Forelimb muscle (tissue), 1 donor: ENCODE measurements around the gene ZBTB39. TPM values are rescaled to one million over a fixed set of nuclear protein-coding genes. Genes with fewer than 3 reads are reported as not detected.
"Not testable (repeated sequence)": the region's sequence is repeated elsewhere in the genome, so short reads cannot be mapped to it uniquely, and the experiment has no call there.

Experiments
- DNase-seq: peaks from one replicate; pipeline ENCODE4 v3.0.0-alpha.2; 2013; ENCODE audit warnings: low read depth
- polyA plus RNA-seq: library from polyadenylated mRNA; unstranded; fragments of 120-200 nt; gene quantifications from one replicate; pipeline ENCODE4 v1.2.1, GENCODE V29; 2013; ENCODE audit not compliant: insufficient read length

The ZBTB39 gene, protein sequence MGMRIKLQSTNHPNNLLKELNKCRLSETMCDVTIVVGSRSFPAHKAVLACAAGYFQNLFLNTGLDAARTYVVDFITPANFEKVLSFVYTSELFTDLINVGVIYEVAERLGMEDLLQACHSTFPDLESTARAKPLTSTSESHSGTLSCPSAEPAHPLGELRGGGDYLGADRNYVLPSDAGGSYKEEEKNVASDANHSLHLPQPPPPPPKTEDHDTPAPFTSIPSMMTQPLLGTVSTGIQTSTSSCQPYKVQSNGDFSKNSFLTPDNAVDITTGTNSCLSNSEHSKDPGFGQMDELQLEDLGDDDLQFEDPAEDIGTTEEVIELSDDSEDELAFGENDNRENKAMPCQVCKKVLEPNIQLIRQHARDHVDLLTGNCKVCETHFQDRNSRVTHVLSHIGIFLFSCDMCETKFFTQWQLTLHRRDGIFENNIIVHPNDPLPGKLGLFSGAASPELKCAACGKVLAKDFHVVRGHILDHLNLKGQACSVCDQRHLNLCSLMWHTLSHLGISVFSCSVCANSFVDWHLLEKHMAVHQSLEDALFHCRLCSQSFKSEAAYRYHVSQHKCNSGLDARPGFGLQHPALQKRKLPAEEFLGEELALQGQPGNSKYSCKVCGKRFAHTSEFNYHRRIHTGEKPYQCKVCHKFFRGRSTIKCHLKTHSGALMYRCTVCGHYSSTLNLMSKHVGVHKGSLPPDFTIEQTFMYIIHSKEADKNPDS
- 4.8 TPM for polyA plus RNA-seq

DNA sequence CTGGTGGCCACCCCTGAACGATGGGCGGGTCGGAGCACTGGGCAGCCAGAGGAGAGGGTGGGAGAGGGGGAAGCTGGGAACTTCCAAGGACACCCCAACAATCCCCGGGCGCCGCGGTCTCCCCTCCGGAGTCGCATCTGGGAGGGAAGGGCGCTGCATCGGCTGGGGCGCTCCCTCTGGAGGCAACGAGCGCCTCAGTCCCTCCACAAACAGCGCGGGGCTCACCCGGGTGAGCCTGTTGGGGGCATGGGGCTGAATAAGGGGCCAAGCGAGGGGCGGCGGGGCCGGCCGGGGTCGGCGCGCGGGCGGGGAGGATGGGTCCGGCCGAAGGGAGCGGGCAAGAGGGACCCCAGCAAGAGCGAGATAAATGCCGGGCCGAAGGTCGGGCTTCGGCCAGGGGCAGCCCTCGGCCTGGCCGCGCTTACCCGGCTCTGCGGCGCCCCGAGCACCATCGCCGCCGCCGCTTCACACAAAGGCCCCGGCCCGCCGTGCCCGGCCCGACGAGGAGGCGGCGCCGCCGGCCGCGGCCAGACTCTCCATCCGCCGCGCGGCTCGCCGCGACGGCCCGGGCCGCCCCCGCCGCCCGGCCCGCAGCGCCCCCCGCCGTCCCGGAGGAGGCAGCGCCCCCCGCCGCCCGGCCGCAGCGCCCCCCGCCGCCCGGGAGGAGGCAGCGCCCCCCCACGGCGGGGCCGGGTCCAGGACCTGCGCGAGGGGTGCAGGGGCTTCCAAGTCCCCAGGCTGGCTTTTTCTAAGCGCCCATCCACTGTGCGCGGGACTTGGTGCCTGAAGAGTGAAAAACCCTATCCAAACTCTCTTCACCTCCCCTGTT is at the start of gene ZBTB39:
ZBTB39 (minus strand) TSS at position 567 of the 829 bp plus-strand sequence. CDS start 1,629 bp downstream, outside the sequence.
- DNase-seq = no peak

DNA sequence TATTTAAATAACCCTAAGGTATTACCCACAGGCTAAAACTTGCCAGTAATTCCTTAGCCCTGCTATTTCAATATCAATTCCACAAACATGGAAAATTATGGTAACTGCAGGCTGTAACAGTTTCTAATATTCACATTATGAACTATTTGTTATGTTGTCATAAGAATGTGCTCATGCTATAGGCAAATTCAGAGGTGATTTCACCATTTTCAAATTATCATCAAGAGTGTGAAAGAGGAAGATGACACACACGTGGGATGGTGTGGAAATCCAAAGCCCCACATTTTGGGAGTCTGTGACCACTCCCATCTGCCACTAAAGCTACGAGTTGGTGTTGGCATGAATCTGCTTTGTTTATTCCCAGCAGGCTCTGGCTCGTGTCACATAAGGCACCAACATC is 49.5 kb upstream of the ZBTB39 start:
- no peak for DNase-seq

DNA sequence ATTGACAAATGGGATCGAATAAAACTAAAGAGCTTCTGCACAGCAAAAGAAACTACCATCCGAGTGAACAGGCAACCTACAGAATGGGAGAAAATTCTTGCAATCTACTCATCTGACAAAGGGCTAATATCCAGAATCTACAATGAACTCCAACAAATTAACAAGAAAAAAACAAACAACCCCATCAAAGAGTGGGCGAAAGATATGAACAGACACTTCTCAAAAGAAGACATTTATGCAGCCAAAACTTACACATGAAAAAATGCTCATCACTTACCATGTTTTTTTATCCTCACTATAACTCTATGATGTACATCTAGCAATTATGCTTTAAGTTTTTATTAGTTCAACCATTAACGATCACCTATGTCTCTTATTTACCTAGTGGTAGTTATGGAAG is 47.6 kb upstream of the ZBTB39 start:
- not testable (repeated sequence) for DNase-seq

DNA sequence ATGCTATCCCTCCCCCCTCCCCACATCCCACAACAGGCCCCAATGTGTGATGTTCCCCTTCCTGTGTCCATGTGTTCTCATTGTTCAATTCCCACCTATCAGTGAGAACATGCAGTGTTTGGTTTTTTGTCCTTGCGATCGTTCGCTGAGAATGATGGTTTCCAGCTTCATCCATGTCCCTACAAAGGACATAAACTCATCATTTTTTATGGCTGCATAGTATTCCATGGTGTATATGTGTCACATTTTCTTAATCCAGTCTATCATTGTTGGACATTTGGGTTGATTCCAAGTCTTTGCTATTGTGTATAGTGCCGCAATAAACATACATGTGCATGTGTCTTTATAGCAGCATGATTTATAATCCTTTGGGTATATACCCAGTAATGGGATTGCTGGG is 46.8 kb upstream of the ZBTB39 start:
- DNase-seq = not testable (repeated sequence)

DNA sequence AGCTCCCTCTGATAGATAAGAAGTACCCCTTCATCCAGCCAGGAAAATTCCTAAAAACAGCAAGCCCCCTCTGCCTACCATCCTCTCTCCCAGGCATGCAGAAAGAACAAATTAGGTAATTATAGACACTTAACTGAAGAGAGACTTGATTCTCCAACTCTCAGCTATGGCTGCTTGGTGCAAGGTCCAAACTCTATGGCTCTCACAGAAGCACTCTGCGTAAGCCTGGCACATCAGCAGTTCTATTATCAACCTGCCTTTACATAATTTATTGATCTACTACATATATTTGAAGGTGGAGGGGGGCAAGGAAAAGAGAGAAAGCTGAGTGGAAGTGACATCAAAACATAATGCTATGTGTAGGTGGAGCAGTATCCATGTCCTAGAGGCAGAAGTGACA is 44.7 kb upstream of the ZBTB39 start:
- no peak for DNase-seq

DNA sequence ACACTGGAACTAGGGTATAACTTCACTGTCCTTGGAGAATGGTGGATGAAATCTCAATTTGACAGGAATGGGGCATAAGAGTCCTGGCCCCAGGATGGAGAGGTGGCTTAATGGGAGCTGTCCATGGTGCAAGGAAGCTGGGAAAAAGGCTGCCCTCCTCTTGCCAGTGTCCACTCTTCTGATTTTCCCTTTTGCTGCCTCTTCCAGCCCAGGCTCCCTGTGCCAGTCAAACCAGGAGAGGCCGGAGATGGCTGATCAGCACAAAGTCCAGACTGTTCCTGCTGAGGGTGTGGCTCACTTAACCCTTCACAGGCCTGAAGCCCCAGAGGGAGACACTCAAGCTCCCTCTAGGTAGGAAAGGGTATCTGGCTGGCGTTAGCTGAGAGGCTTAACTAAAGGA is 43.5 kb upstream of the ZBTB39 start, which contains the start of gene MYO1A:
MYO1A (minus strand) TSS at position 240 of the 400 bp plus-strand sequence. CDS start 1,806 bp downstream, outside the sequence.
- DNase-seq = no peak

DNA sequence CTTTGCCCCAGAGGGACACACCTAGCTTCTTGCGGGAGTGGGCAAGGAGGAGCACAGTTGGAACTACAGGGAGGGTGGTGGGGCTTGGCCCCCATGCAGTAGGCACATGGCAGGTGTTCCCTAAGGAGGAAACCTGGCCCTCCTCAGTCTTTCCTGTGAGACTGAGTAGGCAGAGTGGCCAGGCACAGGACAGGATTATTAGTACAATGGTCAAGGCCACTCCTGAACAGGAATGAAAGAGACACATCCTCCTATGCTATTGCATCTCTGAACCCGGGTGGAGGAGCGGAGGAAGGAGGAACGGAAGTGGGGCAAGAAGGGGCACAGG is 42.7 kb upstream of the ZBTB39 start:
- DNase-seq = no peak

DNA sequence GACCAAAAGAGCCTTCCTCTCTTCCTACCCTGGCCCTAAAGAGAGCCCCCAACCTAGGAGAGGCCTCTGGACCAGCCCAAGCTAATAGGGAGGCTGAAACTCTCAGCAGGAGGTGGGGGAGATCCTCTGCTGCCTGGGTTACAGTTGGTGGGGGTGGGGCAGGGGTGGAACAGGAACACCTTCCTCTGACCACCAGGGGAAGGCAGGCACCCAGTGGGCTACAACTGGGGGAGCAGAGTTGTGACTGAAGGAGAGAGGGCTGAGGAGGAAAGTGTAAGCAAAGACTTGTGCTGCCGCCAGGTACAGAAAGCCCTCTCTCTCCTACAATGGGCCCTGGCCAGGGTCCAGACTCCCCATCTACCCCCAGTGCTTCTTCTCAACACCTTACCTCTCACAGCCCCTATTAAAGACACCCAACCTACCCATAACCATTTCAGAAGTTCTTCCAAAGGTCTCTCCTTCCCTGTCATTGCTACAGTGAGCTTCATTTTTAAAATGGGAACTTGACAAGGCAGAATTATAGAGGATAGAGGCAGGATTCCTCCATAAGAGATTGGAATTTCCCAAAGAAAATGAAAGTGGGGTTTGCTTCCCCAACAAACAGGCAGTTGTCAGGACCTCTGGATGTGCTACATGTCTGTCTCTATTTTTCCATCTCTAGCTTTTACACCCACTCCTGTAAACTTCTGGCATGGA is 42.2 kb upstream of the ZBTB39 start:
- no peak for DNase-seq

DNA sequence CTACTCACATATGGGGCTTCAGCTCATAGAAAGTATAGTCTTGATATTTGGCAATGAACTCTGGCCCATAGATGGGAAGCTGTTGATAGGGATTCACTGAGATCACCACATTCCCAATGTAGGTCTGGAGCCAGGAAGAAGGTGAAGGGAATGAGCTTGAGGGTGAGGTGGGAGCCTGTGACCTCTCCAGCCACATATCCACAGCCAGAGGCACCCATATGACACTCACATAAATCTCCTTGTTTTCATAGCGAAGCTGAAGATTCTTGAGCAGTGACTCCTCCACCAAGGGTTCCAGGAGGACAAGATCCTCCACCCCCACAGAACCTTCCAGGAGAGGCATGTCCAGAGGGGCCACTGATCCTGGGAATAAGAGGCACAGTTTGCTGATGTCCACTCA is 41.6 kb upstream of the ZBTB39 start:
- DNase-seq = no peak

DNA sequence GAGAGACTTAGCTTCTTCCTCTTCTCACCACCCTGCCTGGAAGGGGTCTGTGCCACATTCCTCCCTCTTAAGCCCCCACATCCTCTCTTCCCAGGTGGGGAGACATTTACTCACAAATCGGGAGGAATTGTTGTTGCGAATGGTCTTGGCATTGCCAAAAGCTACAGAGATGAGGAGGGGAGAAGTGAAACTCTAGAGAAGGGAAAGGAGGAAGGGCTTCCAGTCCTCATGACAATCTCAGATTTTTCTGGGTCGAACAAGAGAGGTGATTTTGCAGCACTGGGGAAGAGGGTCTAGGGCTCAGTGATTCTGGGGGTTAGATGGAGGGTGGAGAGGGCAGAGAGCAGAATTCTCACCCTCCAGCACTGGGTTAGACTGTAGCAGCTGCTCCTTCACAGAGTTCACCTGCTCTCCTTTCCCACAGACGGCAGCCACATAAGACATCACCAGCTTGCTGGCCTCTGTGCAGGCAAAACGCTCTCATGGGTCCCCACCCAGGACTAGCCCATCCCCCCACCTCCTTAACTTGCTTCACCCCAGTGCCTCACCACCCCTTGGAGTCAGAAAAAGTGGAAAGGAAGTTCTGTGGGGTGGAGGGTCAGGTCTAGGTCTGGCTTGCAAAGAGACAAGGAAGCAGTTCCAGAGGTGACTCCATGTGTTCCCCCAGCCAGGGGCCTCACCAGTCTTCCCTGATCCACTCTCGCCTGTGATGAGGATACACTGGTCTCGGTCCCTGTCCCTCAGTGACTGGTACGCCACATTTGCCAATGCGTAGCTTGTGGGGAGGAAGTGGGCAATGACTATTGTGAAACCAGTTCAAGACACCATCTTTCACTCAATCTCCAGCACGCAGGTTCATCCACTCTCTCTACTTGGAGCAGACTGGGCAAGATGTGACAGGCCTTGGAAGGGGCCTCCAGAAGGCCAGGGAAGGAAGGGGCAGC is 40.9 kb upstream of the ZBTB39 start:
- no peak for DNase-seq

DNA sequence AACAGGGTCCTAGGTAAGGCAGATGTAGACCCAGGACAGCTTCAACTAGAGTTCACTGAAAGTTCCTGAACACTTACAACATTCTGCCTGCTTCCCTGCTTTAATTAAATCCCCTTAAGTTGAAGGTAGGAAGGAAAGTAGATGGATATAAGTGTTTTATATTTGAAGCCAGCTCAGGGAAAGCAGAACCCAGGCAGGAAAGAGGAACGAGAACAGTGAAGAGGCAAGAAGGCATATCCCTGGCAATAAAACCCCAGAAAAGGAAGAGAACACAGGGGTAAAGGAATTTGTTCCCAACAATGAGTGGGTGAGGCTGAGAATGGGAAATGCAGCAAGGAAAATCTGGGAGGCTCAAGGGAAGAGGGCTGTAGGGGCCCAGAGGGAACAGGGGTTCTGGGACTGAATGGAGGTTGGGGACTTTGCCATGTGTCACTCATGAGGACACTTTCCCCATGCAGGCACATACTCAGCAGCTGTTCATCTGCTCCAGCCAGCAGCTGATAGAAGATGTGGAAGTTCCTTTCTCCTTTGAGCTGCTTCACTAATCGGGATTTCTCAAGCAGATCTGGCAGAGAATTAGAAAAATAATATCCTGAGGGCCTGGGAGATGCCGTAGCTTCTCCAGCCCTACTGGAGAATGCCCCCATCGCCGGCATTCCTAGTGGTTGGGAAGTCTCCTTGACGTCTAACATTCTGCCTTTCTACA is 39.9 kb upstream of the ZBTB39 start:
- DNase-seq = no peak

DNA sequence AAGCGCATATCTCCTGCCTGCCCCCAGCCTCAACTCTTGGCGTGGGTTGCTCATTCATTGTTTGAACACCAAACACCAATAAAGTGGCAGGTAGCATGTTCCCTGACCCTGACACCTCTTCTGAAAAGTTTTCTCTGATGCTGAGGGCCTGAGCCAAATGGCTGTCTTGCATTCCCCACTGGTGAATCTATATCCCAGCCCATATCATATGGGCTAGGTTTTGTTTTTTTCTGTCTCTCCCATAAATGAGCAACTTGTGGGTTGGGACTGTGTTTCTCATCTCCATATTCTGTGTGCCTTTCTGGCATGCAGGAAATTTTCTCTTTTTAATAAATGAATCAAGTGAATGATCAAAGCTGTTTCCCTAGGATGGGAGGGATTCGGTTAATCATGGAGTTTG is 38.5 kb upstream of the ZBTB39 start:
- no peak for DNase-seq

DNA sequence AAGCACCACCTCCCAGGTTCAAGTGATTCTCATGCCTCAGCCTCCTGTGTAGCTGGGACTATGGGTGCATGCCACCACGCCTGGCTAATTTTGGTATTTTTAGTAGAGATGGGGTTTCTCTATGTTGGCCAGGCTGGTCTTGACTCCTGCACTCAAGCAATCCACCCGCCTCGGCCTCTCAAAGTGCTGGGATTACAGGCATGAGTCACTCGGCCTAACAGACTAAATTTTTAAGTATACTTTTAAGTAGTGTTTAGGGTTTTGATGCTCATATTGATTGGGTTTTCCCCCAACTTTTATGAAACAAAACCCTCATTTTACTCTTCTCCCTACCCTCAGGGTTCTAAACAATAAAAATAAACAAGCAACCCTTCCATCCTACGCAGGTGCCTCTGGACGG is 38.1 kb upstream of the ZBTB39 start:
- DNase-seq = no peak

DNA sequence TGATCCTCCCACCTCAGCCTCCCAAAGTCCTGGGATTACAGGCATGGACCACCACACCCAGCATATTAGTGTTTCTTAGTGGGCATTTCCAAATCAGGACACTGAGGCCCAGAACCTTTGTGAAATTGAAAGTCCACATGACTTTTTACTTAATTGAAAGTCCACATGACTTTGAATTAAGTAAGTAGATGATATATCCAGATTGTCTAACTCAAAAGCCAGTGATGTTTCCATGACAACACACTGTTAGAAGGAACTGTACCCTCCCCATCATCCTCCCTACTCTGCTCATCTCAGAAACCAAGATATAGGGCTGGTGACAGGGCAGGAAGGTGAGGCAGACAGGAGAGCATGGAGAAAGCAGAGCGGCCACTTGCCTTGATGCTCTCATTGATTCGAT is 36.3 kb upstream of the ZBTB39 start:
- no peak for DNase-seq

DNA sequence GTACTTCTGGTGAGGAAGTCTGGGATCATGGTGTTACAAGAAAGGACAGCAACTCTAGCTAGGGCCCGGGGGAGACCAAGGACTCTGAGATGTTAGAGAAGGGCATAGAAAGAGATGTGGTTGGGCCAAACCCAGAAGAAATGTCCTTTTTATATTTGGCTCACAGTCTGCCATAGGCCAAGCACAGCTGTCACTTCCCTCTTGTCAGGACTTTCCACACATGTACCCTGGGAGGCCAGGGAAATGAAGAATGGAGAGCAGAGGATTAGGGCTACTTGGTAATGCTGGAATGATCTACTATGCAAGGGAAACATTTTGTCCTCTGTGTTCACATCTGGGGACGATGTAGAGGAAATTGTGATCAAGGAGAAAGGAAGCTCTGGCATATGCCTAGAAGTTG is 34.4 kb upstream of the ZBTB39 start:
- no peak for DNase-seq

DNA sequence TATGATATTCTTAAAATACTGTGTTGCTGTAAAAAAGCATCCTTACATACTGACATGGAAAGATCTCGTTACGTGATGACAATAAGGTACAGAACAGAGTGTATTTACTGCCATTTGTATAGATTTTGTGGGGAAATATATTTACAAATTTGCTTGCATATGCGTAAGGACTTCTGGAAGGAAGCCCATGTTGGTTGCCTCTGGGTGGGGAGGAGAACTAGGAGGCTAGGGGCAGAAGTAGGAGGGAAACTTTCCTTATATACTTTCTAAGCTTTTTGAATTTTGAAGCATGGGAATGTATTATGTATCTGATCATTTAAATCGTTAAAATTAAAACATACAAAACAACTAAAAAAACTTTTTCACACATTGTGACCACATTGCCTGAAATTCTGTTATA is 33.9 kb upstream of the ZBTB39 start:
- no peak for DNase-seq

DNA sequence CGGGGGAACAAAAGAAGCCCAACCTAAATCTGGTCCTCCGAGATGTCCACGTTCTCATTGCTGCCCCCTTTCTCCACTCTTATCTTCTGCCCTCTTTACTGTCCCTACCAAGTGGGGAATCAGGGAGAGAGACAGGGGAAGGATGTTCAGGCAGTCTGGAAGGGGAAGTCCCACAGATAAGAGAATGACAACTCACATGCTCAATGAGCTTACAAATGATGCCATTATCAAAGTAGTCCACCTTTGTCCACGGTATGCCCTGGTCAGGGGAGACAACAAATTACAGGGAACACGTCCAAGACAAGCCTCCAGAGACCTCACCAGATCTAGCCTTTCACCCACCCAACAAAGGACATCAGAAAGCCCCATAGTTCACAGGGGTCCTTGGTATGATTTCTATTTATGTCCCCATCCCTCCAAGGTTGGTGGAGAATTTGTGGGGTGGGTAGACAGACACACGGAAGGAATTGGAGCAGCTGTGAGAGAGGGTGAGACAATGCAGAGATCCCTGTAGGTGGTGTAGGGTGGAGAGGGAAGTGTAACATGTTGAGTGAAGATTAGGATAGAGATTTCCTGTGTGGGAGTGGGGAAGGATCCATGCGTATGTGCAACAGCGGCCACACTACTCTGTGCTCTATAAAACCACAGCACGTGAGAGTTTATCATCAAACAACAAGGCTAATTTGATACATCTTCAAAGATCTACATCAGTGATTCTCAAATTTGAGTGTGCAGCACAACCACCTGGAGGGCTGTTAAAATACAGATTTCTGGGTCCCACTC is 32.9 kb upstream of the ZBTB39 start:
- DNase-seq = no peak

DNA sequence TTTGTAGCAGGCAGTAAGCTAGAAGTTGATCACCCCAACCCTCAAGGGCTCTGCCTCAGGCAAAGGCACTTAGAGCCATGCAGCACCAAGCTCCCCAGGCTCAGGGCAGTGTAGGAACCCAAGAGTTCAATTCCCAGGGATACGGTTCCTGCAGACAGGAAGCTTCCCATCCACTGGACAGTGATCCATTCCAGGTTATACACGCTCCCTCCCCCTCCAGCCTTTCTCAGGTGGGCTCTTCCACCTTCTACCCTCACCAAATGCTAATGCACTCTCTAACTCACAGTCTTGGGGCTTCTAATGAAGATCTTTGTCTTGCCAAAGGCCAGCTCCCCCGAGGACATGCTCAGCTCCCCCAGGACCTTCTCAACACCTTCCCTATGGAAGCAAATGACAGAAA is 30.9 kb upstream of the ZBTB39 start:
- no peak for DNase-seq

DNA sequence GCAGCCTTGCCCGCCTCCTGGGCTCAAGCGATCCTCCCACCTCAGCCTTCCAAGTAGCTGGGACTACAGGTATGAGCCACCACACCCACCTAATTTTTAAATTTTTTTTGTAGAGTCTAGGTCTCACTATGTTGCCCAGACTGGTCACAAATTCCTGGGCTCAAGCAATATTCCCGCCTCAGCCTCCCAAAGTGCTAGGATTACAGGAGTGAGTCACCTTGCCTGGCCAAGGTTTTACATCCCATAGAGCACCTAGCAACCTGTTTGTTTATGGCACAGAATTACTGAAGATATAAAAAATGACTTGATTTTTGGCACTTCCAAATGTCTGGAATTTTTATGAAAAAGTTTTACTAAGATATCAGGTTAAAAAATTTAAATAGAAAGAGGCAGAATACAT is 27.1 kb upstream of the ZBTB39 start:
- DNase-seq = no peak
